M059J (cell line): Measurements from ENCODE around the gene LCE2D. TPM values are rescaled to one million over a fixed set of nuclear protein-coding genes. Genes with fewer than 3 reads are reported as not detected.

ENCODE experiments used
- DNase-seq: peaks from one replicate; pipeline ENCODE4 v3.0.0-alpha.2; 2012; ENCODE audit warnings: low read depth
- total RNA-seq: library from RNA; depleted of rRNA; stranded (reverse); fragments of >200 nt; shearing (Covaris generic); gene quantifications from 2 replicates; pipeline ENCODE4 v1.2.3, GENCODE V29; 2014; rRNA removed

Gene LCE2D
- total RNA-seq, 1 experiment from 2014 or later, result not detected

DNA sequence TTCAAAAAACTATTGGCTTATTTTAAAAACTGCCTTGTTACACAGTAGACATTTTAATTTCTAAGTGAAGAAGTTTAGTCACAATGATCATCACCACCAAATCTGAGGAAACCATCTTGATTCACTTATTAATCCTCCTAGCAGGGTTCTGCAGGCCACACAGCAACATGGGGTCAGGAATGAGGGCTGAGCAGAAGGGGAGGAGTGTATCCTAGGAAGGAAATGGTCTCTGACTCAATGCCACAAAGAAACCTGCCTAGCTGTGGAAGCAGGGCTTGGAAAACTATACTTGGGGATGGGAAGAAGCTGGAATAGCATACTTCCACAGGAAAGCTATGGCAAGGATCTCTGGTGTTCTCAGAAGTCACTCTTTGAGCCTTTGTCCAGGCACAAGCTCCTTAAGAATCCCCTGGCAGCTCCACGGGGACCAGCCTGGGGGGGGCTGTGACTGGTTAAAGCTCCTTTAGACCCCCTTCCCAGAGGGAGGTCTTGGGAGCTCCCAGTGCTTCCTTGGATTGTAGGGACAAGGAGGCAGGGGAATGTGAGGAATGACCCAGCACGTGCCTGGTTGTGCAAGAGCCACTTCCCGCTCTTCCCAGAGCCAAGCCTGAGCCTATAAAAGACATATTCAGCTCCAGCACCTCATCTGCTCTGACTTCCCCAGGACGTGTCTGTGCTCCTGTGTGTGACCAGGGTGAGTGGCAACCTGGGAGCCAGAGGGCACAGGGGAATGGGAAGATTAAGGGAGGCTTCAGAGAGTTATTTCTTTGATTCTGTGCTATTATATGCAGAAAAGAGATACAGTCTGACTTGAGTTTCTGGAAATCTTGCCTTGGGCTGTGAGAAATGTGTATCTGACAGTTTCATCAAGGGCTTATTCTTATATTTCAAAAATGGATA, 34.8 kb downstream of the LCE2D start, which contains the start of gene LCE2A:
Gene LCE2A, plus strand, starts transcription at position 645 of the 900 bp plus-strand sequence. CDS start 557 bp downstream, outside the sequence.
- DNase-seq, result peak; percentile 2

GRCh38 chr1:152699746-152700145, 36.6 kb downstream of the LCE2D start:
- DNase-seq, result peak; percentile 3

GRCh38 chr1:152707860-152708259, 44.7 kb downstream of the LCE2D start, which contains the start of gene LCE4A:
TSS of gene LCE4A (plus strand) at chr1:152708160. CDS start at chr1:152709076, 916 bp downstream.
- DNase-seq, result no peak

Other genes starting within 250 kb of the LCE2D start
- not detected in 2 replicates for gene CRNN, start 249.1 kb upstream of the LCE2D start, total RNA-seq
- not detected in 2 replicates for gene LCE5A, start 152.6 kb upstream of the LCE2D start, total RNA-seq
- not detected in 2 replicates for gene CRCT1, start 148.9 kb upstream of the LCE2D start, total RNA-seq
- gene LCE3E, start 96.6 kb upstream of the LCE2D start, total RNA-seq, result not detected in 2 replicates
- gene LCE3D, start 82.9 kb upstream of the LCE2D start, total RNA-seq, result not detected in 2 replicates
- gene LCE3C, start 63.1 kb upstream of the LCE2D start, total RNA-seq, result not detected in 2 replicates
- gene LCE3B, start 49.6 kb upstream of the LCE2D start, total RNA-seq, result not detected in 2 replicates
- not detected in 2 replicates for gene LCE3A, start 40.3 kb upstream of the LCE2D start, total RNA-seq
- not detected in 2 replicates for gene LCE2C, start 11.9 kb downstream of the LCE2D start, total RNA-seq
- gene LCE2B, start 22.7 kb downstream of the LCE2D start, total RNA-seq, result not detected in 2 replicates
- gene LCE2A, start 35.0 kb downstream of the LCE2D start, total RNA-seq, result not detected in 2 replicates
- not detected in 2 replicates for gene LCE4A, start 44.8 kb downstream of the LCE2D start, total RNA-seq
- gene KPRP, start 94.6 kb downstream of the LCE2D start, total RNA-seq, result not detected in 2 replicates
- not detected in 2 replicates for gene LCE1F, start 111.8 kb downstream of the LCE2D start, total RNA-seq
- not detected in 2 replicates for gene LCE1E, start 122.9 kb downstream of the LCE2D start, total RNA-seq
- not detected in 2 replicates for gene LCE1D, start 133.3 kb downstream of the LCE2D start, total RNA-seq
- not detected in 2 replicates for gene LCE1C, start 143.3 kb downstream of the LCE2D start, total RNA-seq
- gene LCE1B, start 148.6 kb downstream of the LCE2D start, total RNA-seq, result not detected in 2 replicates
- gene LCE1A, start 164.1 kb downstream of the LCE2D start, total RNA-seq, result not detected in 2 replicates
- not detected in 2 replicates for gene LCE6A, start 179.5 kb downstream of the LCE2D start, total RNA-seq
- gene LCE7A, start 196.6 kb downstream of the LCE2D start, total RNA-seq, result not detected in 2 replicates
- gene SMCP, start 214.9 kb downstream of the LCE2D start, total RNA-seq, result not detected in 2 replicates
- gene IVL, start 245.2 kb downstream of the LCE2D start, total RNA-seq, result not detected in 2 replicates